Suprapubic skin (tissue), 3 donors: ENCODE measurements around the gene MYL12B.

ENCODE experiments used
- CTCF ChIP-seq, 2 donors: fragments of 200-600 bp in 1 of 2; fragments of 450-650 bp in 1 of 2; sonication (generic) in 1 of 2; IDR thresholded peaks; one replicate each; pipeline ENCODE4 v1.5.1; 2016 to 2019; ENCODE audit warnings: antibody characterized with exemption in 2 of 2, mild to moderate bottlenecking in 1 of 2, moderate library complexity in 1 of 2
- EP300 ChIP-seq: sonication (generic); formaldehyde crosslinking; IDR thresholded peaks from one replicate; pipeline ENCODE4 v1.6.1; 2017; ENCODE audit warnings: antibody characterized with exemption

GRCh38 chr18:3284501-3284900 is 22.6 kb downstream of the MYL12B start:
- no peak for TF ChIP-seq CTCF (IDR thresholded peaks at IDR 0.05)
- TF ChIP-seq EP300: no peak
